GM12878 (cell line): ENCODE results near the gene SAAL1. TPM values are rescaled to one million over a fixed set of nuclear protein-coding genes. Genes with fewer than 3 reads are reported as not detected.

Experiments
- CEBPZ ChIP-seq: fragments of 150-350 bp; IDR thresholded peaks from 2 replicates; pipeline ENCODE4 v1.6.1; 2016; ENCODE audit warnings: low read depth, low read length
- CHD4 ChIP-seq: fragments of 200-600 bp; sonication (generic); IDR thresholded peaks from 2 replicates; pipeline ENCODE4 v1.6.1; 2016; ENCODE audit warnings: mild to moderate bottlenecking
- CREM ChIP-seq: IDR thresholded peaks from 2 replicates; pipeline ENCODE4 v1.6.1; 2014; ENCODE audit warnings: antibody characterized with exemption, low read depth
- CTCF ChIP-seq, 3 experiments: IDR thresholded peaks in 2 of 3; conservative IDR thresholded peaks in 1 of 3; 2 replicates each; pipeline ENCODE4 v1.5.1; 2011; ENCODE audit warnings: low read depth in 3 of 3, low read length in 3 of 3, mild to moderate bottlenecking in 3 of 3, control low read depth in 2 of 3, moderate library complexity in 2 of 3, inconsistent platforms in 1 of 3, mixed read lengths in 1 of 3; ENCODE audit not compliant: control insufficient read depth in 2 of 3, insufficient read depth in 1 of 3; ENCODE audit errors: extremely low read depth in 1 of 3
- E4F1 ChIP-seq: fragments of 450-650 bp; IDR thresholded peaks from 2 replicates; pipeline ENCODE4 v1.6.1; 2018; ENCODE audit warnings: borderline replicate concordance, mild to moderate bottlenecking; ENCODE audit not compliant: partially characterized antibody
- ESRRA ChIP-seq: IDR thresholded peaks from 2 replicates; pipeline ENCODE4 v1.6.1; 2012; ENCODE audit warnings: mild to moderate bottlenecking, low read length, improper control_type of control experiment
- IRF4 ChIP-seq: IDR thresholded peaks from 2 replicates; pipeline ENCODE4 v1.6.1; 2011; ENCODE audit warnings: low read depth, low read length
- NFYB ChIP-seq: IDR thresholded peaks from 2 replicates; pipeline ENCODE4 v1.6.1; 2011; ENCODE audit warnings: low read depth, mild to moderate bottlenecking, low read length, improper control_type of control experiment, moderate library complexity; ENCODE audit not compliant: insufficient read depth
- NR2C2 ChIP-seq: IDR thresholded peaks from 2 replicates; pipeline ENCODE4 v1.6.1; 2011; ENCODE audit warnings: borderline replicate concordance, low read depth; ENCODE audit not compliant: control insufficient read depth, insufficient read length
- RB1 ChIP-seq: fragments of 450-650 bp; formaldehyde crosslinking; IDR thresholded peaks from 2 replicates; pipeline ENCODE4 v1.6.1; 2017; ENCODE audit warnings: mild to moderate bottlenecking, borderline replicate concordance
- RELA ChIP-seq: fragments of 450-650 bp; IDR thresholded peaks from 2 replicates; pipeline ENCODE4 v1.8.0; 2014; ENCODE audit warnings: borderline replicate concordance; ENCODE audit not compliant: partially characterized antibody
- STAT3 ChIP-seq: IDR thresholded peaks from 2 replicates; pipeline ENCODE4 v1.6.1; 2011; ENCODE audit warnings: low read depth, low read length, improper control_type of control experiment
- ZNF592 ChIP-seq: fragments of 450-650 bp; IDR thresholded peaks from 2 replicates; pipeline ENCODE4 v1.6.1; 2017; ENCODE audit warnings: mild to moderate bottlenecking, moderate library complexity
- ZSCAN29 ChIP-seq: fragments of 450-650 bp; IDR thresholded peaks from 2 replicates; pipeline ENCODE4 v1.6.1; 2017; ENCODE audit warnings: mild to moderate bottlenecking, moderate library complexity
- polyA plus RNA-seq, 11 experiments: library from polyadenylated mRNA; depleted of rRNA in 4 of 11; unstranded in 6 of 11; stranded (reverse) in 5 of 11; fragments of >200 nt; fragmentation: Nextera tagmentation in 4 of 11; fragmentation: Illumina TruSeq in 1 of 11; extraction: Ambion mirVana in 4 of 11; extraction: Trizol in 1 of 11; gene quantifications; 1 replicate in 1 of 11; 2 replicates in 10 of 11; pipeline versions ENCODE4 v1.2.1 to v1.2.3, GENCODE V29; 2011 to 2016; ENCODE audit warnings: inconsistent platforms in 2 of 11, missing spikeins in 2 of 11, low read depth in 1 of 11
- total RNA-seq, 4 experiments: library from RNA; depleted of rRNA in 3 of 4; stranded (reverse); fragments of >200 nt in 3 of 4; fragmentation: Illumina TruSeq in 1 of 4; extraction: Trizol in 1 of 4; gene quantifications; 2 replicates each; pipeline versions ENCODE4 v1.2.1 to v1.2.3, GENCODE V29; 2013 to 2021

Gene SAAL1
- total and polyA plus RNA-seq, 10 of the 15 experiments (the other 5 are each of a cell fraction or from before 2014, with no cell fraction given), result 26.3 to 59.4 (median 43.8) TPM

GRCh38 chr11:18105802-18106574 lies at the start of gene SAAL1 (continued):
- 0 out of 2 replicates have a peak, but pooled peaks have one; percentile 55 for TF ChIP-seq ZNF592
- peak; percentile 36 for TF ChIP-seq RELA
- TF ChIP-seq E4F1, result no peak
- TF ChIP-seq IRF4, result 0 out of 2 replicates have a peak, but pooled peaks have one; percentile 27
- no peak for TF ChIP-seq ESRRA
- peak; percentile 99; the same call in 1 of the 2 replicates for TF ChIP-seq RB1
- no peak for TF ChIP-seq CHD4
- TF ChIP-seq STAT3, result no peak
- peak; percentile 83 to 85 (median 84) for TF ChIP-seq CTCF (IDR thresholded peaks at IDR 0.05 in 2 of 3, conservative IDR thresholded peaks at IDR 0.05 in 1 of 3; ENCODE audit: control insufficient read depth in 2 of 3, extremely low read depth in 1 of 3, insufficient read depth in 1 of 3, low read depth in 3 of 3, low read length in 3 of 3)
- peak; percentile 53; the same call in 1 of the 2 replicates for TF ChIP-seq CREM
- TF ChIP-seq NFYB, result no peak
- no peak for TF ChIP-seq NR2C2
- TF ChIP-seq ZSCAN29, result peak; percentile 68; the same call in 1 of the 2 replicates
- no peak for TF ChIP-seq CEBPZ
